Esophagus squamous epithelium (tissue), 4 donors: ENCODE measurements around the gene FOXL3.

ENCODE experiments used
- POLR2A ChIP-seq, 4 donors: fragments of 450-650 bp; IDR thresholded peaks; one replicate each; pipeline ENCODE4 v1.6.1; 2017; ENCODE audit warnings: antibody characterized with exemption in 4 of 4, mild to moderate bottlenecking in 4 of 4, moderate library complexity in 3 of 4
- TF ChIP-seq, protein P1 (sequence below), 6 experiments: fragments of 450-650 bp in 4 of 6; fragments of 200-600 bp in 2 of 6; sonication (generic) in 2 of 6; IDR thresholded peaks; one replicate each; pipeline ENCODE4 v1.5.1; 2016 to 2019; ENCODE audit warnings: antibody characterized with exemption in 6 of 6, mild to moderate bottlenecking in 4 of 6, moderate library complexity in 4 of 6

DNA sequence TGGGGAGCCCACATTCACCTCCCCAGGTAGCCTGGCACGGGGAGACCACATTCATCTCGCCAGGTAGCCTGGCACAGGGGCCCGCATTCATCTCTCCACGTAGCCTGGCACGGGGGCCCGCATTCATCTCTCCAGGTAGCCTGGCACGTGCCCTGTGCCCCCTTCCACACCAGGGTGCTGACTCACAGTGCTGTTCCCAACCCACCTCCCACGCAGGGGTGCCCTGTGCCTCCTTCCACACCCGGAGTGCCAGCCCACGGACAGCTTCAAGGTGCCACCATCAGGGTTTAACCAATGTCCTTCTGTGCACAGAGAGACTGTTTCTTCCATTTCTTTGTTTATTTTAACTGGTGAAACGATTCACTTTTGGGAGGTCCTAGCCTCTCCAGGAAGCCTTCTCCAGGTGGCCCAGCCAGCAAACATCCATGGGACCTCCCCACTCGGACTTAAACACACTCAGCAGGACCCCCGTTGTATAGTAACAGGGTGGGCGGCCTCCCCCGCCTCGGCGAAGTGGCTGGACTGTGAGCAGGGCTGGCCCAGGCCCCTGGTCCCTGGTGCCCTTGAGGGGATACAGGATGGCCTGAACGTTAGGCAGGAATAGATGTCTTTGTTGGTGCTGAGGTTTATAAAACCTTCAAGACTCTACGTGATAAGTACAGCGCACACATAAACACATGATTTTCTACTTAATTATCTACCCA, 41.1 kb upstream of the FOXL3 start:
- TF ChIP-seq POLR2A (IDR thresholded peaks at IDR 0.05): no peak
- TF ChIP-seq, protein P1, sequence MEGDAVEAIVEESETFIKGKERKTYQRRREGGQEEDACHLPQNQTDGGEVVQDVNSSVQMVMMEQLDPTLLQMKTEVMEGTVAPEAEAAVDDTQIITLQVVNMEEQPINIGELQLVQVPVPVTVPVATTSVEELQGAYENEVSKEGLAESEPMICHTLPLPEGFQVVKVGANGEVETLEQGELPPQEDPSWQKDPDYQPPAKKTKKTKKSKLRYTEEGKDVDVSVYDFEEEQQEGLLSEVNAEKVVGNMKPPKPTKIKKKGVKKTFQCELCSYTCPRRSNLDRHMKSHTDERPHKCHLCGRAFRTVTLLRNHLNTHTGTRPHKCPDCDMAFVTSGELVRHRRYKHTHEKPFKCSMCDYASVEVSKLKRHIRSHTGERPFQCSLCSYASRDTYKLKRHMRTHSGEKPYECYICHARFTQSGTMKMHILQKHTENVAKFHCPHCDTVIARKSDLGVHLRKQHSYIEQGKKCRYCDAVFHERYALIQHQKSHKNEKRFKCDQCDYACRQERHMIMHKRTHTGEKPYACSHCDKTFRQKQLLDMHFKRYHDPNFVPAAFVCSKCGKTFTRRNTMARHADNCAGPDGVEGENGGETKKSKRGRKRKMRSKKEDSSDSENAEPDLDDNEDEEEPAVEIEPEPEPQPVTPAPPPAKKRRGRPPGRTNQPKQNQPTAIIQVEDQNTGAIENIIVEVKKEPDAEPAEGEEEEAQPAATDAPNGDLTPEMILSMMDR (IDR thresholded peaks at IDR 0.05): no peak
